Measurements from ENCODE around the gene TAF6L.
"Not testable (repeated sequence)": the region's sequence is repeated elsewhere in the genome, so short reads cannot be mapped to it uniquely, and the experiment has no call there.

The TAF6L gene

GRCh38 chr11:62728171-62728988, 42.8 kb upstream of the TAF6L start, which contains the start of gene TTC9C:
TTC9C (plus strand) TSS chr11:62728486; CDS start chr11:62728849, 363 bp downstream.
- peak; percentile 62 to 82 (median 74) for DNase-seq
- Histone ChIP-seq H3K27me3 (replicated peaks; ENCODE audit: control insufficient read depth, insufficient read depth, low read length, poor library complexity, severe bottlenecking) (no peaks in the 10 kb centered on the region), H3K4me3 (ENCODE audit: insufficient read depth, low read depth, low read length, poor library complexity, severe bottlenecking) (peak within 1 kb of the TSS; percentile 96), H3K27ac (ENCODE audit: insufficient read depth, low read length, poor library complexity, severe bottlenecking) (peak within 1 kb of the TSS; percentile 97), H3K9me3 (ENCODE audit: control insufficient read depth, low read length) (no peaks in the 10 kb centered on the region), H3K36me3 (ENCODE audit: control insufficient read depth, insufficient read depth, low read length) (peaks cover 13% of the 10 kb centered on the region), H3K4me1 (ENCODE audit: control insufficient read depth, insufficient read depth, low read length, poor library complexity, severe bottlenecking) (peaks cover 27% of the 10 kb centered on the region)

GRCh38 chr11:62730076-62730475, 41.1 kb upstream of the TAF6L start:
- not testable (repeated sequence) for H3K27me3 ChIP-seq (replicated peaks; ENCODE audit: control insufficient read depth, insufficient read depth, low read length, poor library complexity, severe bottlenecking); H3K36me3 ChIP-seq (ENCODE audit: control insufficient read depth, insufficient read depth, low read length); DNase-seq; H3K4me3 ChIP-seq (ENCODE audit: insufficient read depth, low read depth, low read length, poor library complexity, severe bottlenecking); H3K9me3 ChIP-seq (ENCODE audit: control insufficient read depth, low read length)
- peak overlapping the region; percentile 25 for H3K27ac ChIP-seq (ENCODE audit: insufficient read depth, low read length, poor library complexity, severe bottlenecking)
- peaks cover 17% of the 10 kb centered on the region for H3K4me1 ChIP-seq (ENCODE audit: control insufficient read depth, insufficient read depth, low read length, poor library complexity, severe bottlenecking)

GRCh38 chr11:62732830-62733229, 38.4 kb upstream of the TAF6L start:
- Histone ChIP-seq H3K27ac (ENCODE audit: insufficient read depth, low read length, poor library complexity, severe bottlenecking) (no peak overlapping the region), H3K4me3 (ENCODE audit: insufficient read depth, low read depth, low read length, poor library complexity, severe bottlenecking) (no peak overlapping the region), H3K4me1 (ENCODE audit: control insufficient read depth, insufficient read depth, low read length, poor library complexity, severe bottlenecking) (peaks cover 8% of the 10 kb centered on the region), H3K27me3 (replicated peaks; ENCODE audit: control insufficient read depth, insufficient read depth, low read length, poor library complexity, severe bottlenecking) (no peaks in the 10 kb centered on the region), H3K36me3 (ENCODE audit: control insufficient read depth, insufficient read depth, low read length) (peaks cover 13% of the 10 kb centered on the region), H3K9me3 (ENCODE audit: control insufficient read depth, low read length) (no peaks in the 10 kb centered on the region)
- DNase-seq: no peak

GRCh38 chr11:62737196-62737595, 34.0 kb upstream of the TAF6L start:
- Histone ChIP-seq H3K4me1 (ENCODE audit: control insufficient read depth, insufficient read depth, low read length, poor library complexity, severe bottlenecking) (no peaks in the 10 kb centered on the region), H3K9me3 (ENCODE audit: control insufficient read depth, low read length) (no peaks in the 10 kb centered on the region), H3K4me3 (ENCODE audit: insufficient read depth, low read depth, low read length, poor library complexity, severe bottlenecking) (no peak overlapping the region), H3K36me3 (ENCODE audit: control insufficient read depth, insufficient read depth, low read length) (peaks cover 23% of the 10 kb centered on the region), H3K27ac (ENCODE audit: insufficient read depth, low read length, poor library complexity, severe bottlenecking) (no peak overlapping the region), H3K27me3 (replicated peaks; ENCODE audit: control insufficient read depth, insufficient read depth, low read length, poor library complexity, severe bottlenecking) (no peaks in the 10 kb centered on the region)
- DNase-seq: no peak

GRCh38 chr11:62747475-62748160, 23.6 kb upstream of the TAF6L start:
- H3K4me1 ChIP-seq (ENCODE audit: control insufficient read depth, insufficient read depth, low read length, poor library complexity, severe bottlenecking): peaks cover 2% of the 10 kb centered on the region
- no peaks in the 10 kb centered on the region for H3K9me3 ChIP-seq (ENCODE audit: control insufficient read depth, low read length)
- no peak for DNase-seq
- H3K27ac ChIP-seq (ENCODE audit: insufficient read depth, low read length, poor library complexity, severe bottlenecking): no peak overlapping the region
- no peaks in the 10 kb centered on the region for H3K27me3 ChIP-seq (replicated peaks; ENCODE audit: control insufficient read depth, insufficient read depth, low read length, poor library complexity, severe bottlenecking)
- peaks cover 8% of the 10 kb centered on the region for H3K36me3 ChIP-seq (ENCODE audit: control insufficient read depth, insufficient read depth, low read length)
- no peak overlapping the region for H3K4me3 ChIP-seq (ENCODE audit: insufficient read depth, low read depth, low read length, poor library complexity, severe bottlenecking)

GRCh38 chr11:62749931-62750330, 21.3 kb upstream of the TAF6L start:
- H3K27ac ChIP-seq (ENCODE audit: insufficient read depth, low read length, poor library complexity, severe bottlenecking); DNase-seq; H3K27me3 ChIP-seq (replicated peaks; ENCODE audit: control insufficient read depth, insufficient read depth, low read length, poor library complexity, severe bottlenecking); H3K36me3 ChIP-seq (ENCODE audit: control insufficient read depth, insufficient read depth, low read length); H3K9me3 ChIP-seq (ENCODE audit: control insufficient read depth, low read length); H3K4me3 ChIP-seq (ENCODE audit: insufficient read depth, low read depth, low read length, poor library complexity, severe bottlenecking): not testable (repeated sequence)
- H3K4me1 ChIP-seq (ENCODE audit: control insufficient read depth, insufficient read depth, low read length, poor library complexity, severe bottlenecking): peaks cover 18% of the 10 kb centered on the region

GRCh38 chr11:62752177-62752785, 18.9 kb upstream of the TAF6L start:
- no peak overlapping the region for H3K27ac ChIP-seq (ENCODE audit: insufficient read depth, low read length, poor library complexity, severe bottlenecking)
- H3K36me3 ChIP-seq (ENCODE audit: control insufficient read depth, insufficient read depth, low read length): peaks cover 8% of the 10 kb centered on the region
- H3K4me3 ChIP-seq (ENCODE audit: insufficient read depth, low read depth, low read length, poor library complexity, severe bottlenecking): no peak overlapping the region
- H3K4me1 ChIP-seq (ENCODE audit: control insufficient read depth, insufficient read depth, low read length, poor library complexity, severe bottlenecking): peaks cover 18% of the 10 kb centered on the region
- no peaks in the 10 kb centered on the region for H3K27me3 ChIP-seq (replicated peaks; ENCODE audit: control insufficient read depth, insufficient read depth, low read length, poor library complexity, severe bottlenecking)
- no peak for DNase-seq
- H3K9me3 ChIP-seq (ENCODE audit: control insufficient read depth, low read length): no peaks in the 10 kb centered on the region

- Histone ChIP-seq H3K27ac (ENCODE audit: insufficient read depth, low read length, poor library complexity, severe bottlenecking) (peak overlapping the region; percentile 95), H3K9me3 (ENCODE audit: control insufficient read depth, low read length) (no peaks in the 10 kb centered on the region), H3K36me3 (ENCODE audit: control insufficient read depth, insufficient read depth, low read length) (peaks cover 8% of the 10 kb centered on the region), H3K4me1 (ENCODE audit: control insufficient read depth, insufficient read depth, low read length, poor library complexity, severe bottlenecking) (peaks cover 18% of the 10 kb centered on the region), H3K27me3 (replicated peaks; ENCODE audit: control insufficient read depth, insufficient read depth, low read length, poor library complexity, severe bottlenecking) (no peaks in the 10 kb centered on the region), H3K4me3 (ENCODE audit: insufficient read depth, low read depth, low read length, poor library complexity, severe bottlenecking) (peak overlapping the region; percentile 90)
- DNase-seq: no peak
Observed at GRCh38 chr11:62752994-62753735, 18.0 kb upstream of the TAF6L start.

- Histone ChIP-seq H3K9me3 (ENCODE audit: control insufficient read depth, low read length) (no peaks in the 10 kb centered on the region), H3K4me3 (ENCODE audit: insufficient read depth, low read depth, low read length, poor library complexity, severe bottlenecking) (peak within 1 kb of the TSS; percentile 90), H3K27me3 (replicated peaks; ENCODE audit: control insufficient read depth, insufficient read depth, low read length, poor library complexity, severe bottlenecking) (no peaks in the 10 kb centered on the region), H3K4me1 (ENCODE audit: control insufficient read depth, insufficient read depth, low read length, poor library complexity, severe bottlenecking) (peaks cover 18% of the 10 kb centered on the region), H3K27ac (ENCODE audit: insufficient read depth, low read length, poor library complexity, severe bottlenecking) (peak within 1 kb of the TSS; percentile 95), H3K36me3 (ENCODE audit: control insufficient read depth, insufficient read depth, low read length) (peaks cover 8% of the 10 kb centered on the region)
- DNase-seq: peak; percentile 93 to 96 (median 95)
Observed at GRCh38 chr11:62753736-62754603, 17.2 kb upstream of the TAF6L start, which contains the start of gene ZBTB3. ZBTB3 (minus strand) TSS chr11:62754160; CDS start chr11:62753664, 496 bp downstream.
